DMS79 (cell line): Measurements from ENCODE around the gene USP4.
"Not testable (repeated sequence)": the region's sequence is repeated elsewhere in the genome, so short reads cannot be mapped to it uniquely, and the experiment has no call there.

Experiments
- DNase-seq: peaks from one replicate; lab custom pipeline; 2025; lab: John Stamatoyannopoulos, UW

USP4 gene

DNA sequence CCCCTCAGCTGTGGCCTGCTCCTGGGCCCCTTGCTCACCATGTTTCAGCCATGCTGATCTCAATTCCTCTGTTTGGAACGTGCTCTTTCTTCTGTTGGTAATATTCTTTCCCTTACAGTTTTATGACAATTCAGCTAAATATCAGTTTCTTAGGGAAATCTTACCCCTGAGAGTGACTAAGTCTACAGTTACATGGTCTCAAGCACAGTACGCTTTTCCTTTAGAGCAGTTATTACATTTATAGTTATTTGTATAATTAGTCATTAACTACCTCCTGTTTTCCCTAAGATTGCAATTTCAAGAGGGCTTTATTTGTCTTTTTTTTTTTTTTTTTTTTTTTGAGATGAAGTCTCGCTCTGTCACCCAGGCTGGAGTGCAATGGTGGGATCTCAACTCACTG is 86.3 kb downstream of the USP4 start:
- no peak for DNase-seq

DNA sequence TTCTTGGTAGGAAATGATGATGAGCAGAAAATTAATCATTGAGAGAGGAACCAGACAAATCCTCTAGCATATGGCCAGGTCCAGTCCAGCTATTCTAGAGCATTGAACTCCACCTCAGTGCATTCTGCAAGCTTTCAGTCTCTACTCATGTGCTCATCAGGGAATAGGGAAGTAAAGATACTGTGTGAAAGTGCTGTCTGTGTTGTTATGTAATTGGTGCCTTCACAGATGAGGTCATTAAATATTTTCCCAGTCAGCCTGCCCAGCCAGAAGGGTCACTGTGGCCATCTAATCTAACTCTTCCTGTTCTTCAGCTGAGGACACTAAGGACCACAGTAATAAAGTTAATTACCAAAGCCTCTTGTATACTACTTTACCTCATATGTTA is 91.0 kb downstream of the USP4 start:
- DNase-seq, result no peak

DNA sequence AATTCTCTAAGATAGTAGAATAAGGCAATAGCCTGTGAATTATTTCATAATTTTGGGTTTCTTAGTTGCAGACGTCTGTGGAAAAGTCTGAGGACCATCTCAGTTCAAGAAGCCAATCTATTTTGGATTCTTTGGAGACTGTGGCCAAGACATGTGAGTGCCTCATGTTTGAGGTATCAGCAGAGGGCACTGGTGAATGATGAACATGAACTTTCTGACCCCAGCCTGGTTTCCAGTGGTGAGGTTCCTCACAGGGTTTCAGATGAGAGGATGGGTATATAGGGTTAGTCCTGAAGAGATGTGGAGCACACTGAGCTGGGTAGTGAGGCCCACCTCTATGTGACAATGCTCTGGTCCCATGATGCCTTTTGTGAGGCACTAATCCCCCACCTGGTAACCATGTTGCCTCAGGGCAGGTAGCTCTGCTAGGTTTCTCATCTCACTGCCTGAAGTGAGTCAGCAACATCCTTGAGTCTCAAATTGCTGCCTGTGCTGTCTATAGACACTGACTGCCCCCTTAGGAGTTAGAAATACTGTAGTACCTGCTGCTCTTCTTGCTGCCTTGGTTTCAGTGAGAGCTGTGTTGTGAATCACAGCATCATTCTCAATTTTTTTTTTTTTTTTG is 95.2 kb downstream of the USP4 start:
- no peak for DNase-seq

DNA sequence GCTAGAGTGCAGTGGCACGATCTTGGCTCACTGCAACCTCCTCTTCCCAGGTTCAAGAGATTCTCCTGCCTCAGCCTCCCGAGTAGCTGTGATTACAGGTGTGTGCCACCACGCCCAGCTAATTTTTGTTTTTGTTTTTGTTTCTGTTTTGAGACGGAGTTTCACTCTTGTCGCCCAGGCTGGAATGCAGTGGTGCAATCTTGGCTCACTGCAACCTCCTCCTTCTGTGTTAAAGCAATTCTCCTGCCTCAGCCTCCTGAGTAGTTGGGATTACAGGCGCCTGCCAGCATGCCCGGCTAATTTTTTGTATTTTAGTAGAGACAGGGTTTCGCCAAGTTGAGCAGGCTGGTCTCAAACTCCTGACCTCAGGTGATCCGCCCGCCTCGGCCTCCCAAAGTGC is 99.8 kb downstream of the USP4 start:
- DNase-seq, result not testable (repeated sequence)

DNA sequence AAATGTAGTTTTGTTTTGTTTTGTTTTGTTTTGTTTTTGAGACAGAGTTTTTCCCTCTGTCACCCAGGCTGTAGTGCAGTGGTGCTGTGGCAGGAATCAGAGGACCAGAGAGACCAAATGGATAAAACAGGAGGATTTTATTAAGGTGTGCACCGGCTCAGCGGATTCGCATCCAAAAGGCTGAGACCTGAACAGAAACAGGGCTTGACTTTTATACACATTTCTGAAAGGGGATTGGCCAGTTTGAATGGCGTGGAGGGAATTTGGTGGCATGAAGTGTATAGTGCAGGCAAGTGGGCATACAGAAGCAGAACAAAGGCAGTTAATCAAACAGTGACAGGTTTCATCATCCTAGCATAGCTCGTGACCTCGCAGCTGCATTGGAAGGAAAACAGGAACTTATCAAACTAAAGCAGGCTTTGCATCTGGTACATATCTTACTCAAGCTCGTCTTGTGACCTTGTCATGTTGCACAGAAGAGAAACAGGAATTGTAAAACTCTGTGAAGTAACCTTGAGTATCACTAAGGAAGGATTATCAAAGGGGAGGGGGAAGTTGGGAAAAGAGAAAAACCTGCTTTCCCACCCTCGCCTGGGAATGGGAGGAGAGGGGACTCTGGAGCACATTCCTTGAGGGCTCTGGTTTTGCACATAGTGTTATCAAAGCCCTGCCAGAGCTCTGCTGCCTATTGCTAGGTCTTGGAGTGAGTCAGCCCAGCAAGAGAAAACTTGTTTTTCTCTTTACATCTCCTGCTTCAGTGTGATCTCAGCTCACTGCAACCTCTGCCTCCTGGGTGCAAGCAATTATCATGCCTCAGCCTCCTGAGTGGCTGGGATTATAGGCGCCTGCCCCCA is 101.4 kb downstream of the USP4 start:
- DNase-seq, result no peak

DNA sequence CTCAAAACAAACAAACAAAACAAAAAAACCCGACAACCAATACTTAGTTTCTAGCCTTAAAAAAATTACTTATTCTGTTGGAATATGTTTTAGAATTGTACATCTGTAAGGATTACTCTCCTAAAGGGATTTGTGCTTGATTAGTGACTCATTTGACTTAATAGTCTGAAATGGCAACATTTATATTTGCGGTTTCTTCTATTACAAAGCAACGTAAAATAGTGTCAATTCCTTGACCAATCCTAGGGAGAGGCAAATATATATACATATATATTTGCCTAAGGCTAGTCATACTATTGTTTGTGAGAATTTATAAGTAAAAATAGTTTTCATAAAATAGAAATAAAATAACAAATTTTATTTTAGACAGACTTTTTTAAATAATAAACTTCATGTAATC is 102.5 kb downstream of the USP4 start:
- no peak for DNase-seq

DNA sequence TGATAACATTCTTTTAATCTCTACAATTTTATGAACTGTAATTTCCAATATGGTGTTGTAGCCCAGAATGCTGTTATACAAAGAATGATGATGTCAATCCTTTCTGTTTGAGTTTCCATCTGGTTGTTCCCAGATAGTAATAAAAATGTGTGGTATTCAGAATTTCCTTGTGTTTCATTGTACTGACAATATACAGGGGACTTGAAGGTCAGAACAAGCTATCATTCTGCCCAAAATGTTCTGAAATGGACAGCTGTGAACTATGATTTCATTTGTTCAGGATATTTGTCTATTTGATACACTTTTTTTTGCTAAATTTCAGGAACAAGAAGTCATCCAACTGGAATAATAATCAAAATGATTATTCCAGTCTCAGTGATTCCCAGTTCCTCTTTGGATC is 103.6 kb downstream of the USP4 start:
- no peak for DNase-seq

DNA sequence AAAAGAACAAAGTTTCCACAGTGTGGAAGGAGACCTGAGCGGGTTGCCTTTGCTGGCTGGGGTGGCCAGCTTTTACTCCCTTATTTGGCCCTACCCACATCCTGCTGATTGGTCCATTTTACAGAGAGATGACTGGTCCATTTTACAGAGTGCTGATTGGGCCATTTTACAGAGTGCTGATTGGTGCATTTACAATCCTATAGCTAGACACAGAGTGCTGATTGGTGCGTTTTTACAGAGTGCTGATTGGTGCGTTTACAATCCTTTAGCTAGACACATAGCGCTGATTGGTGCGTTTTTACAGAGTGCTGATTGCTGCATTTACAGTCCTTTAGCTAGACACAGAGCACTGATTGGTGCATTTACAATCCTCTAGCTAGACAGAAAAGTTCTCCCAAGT is 111.0 kb downstream of the USP4 start:
- DNase-seq, result not testable (repeated sequence)
